Spleen (tissue), 11 donors: ENCODE results near the gene RAC2. TPM values are rescaled to one million over a fixed set of nuclear protein-coding genes. Genes with fewer than 3 reads are reported as not detected.

ENCODE experiments used
- DNase-seq: peaks from one replicate; pipeline ENCODE4 v3.0.0-alpha.2; 2020
- H3K27ac ChIP-seq, 8 donors: fragments of 200-600 bp; sonication (generic) in 7 of 8; 1 replicate in 4 of 8; 2 replicates in 4 of 8; pipeline versions ENCODE4 v1.5.0 to v1.8.0; 2016 to 2021; ENCODE audit warnings: inconsistent platforms in 4 of 8, mild to moderate bottlenecking in 4 of 8, moderate library complexity in 1 of 8
- H3K27me3 ChIP-seq, 7 donors: fragments of 200-600 bp; sonication (generic) in 6 of 7; replicated peaks in 1 of 7; 1 replicate in 4 of 7; 2 replicates in 3 of 7; pipeline versions ENCODE4 v1.5.0 to v1.8.0; 2016 to 2021; ENCODE audit warnings: inconsistent platforms in 3 of 7, mild to moderate bottlenecking in 1 of 7
- H3K36me3 ChIP-seq, 6 donors: fragments of 200-600 bp; sonication (generic) in 5 of 6; 1 replicate in 4 of 6; 2 replicates in 2 of 6; pipeline versions ENCODE4 v1.5.0 to v1.8.0; 2016 to 2021; ENCODE audit warnings: inconsistent platforms in 2 of 6
- H3K4me1 ChIP-seq, 6 donors: fragments of 200-600 bp; sonication (generic) in 5 of 6; 1 replicate in 3 of 6; 2 replicates in 3 of 6; pipeline versions ENCODE4 v1.5.0 to v1.8.0; 2016 to 2021; ENCODE audit warnings: inconsistent platforms in 3 of 6
- H3K4me3 ChIP-seq, 8 donors: fragments of 200-600 bp; sonication (generic) in 7 of 8; 1 replicate in 4 of 8; 2 replicates in 4 of 8; pipeline versions ENCODE4 v1.5.0 to v1.8.0; 2016 to 2021; ENCODE audit warnings: inconsistent platforms in 4 of 8, mild to moderate bottlenecking in 4 of 8, moderate library complexity in 2 of 8
- H3K9me3 ChIP-seq, 8 donors: fragments of 200-600 bp; sonication (generic) in 7 of 8; 1 replicate in 4 of 8; 2 replicates in 4 of 8; pipeline versions ENCODE4 v1.5.0 to v1.8.0; 2016 to 2021; ENCODE audit warnings: inconsistent platforms in 4 of 8
- CTCF ChIP-seq, 11 experiments: fragments of 200-600 bp in 7 of 11; fragments of 450-650 bp in 4 of 11; sonication (generic) in 4 of 11; IDR thresholded peaks in 8 of 11; conservative IDR thresholded peaks in 3 of 11; 1 replicate in 7 of 11; 2 replicates in 4 of 11; pipeline versions ENCODE4 v1.4.0 to v1.8.0; 2016 to 2021; ENCODE audit warnings: antibody characterized with exemption in 11 of 11, inconsistent platforms in 4 of 11, mild to moderate bottlenecking in 1 of 11
- POLR2A ChIP-seq, 3 donors: fragments of 450-650 bp; IDR thresholded peaks; one replicate each; pipeline ENCODE4 v1.5.1; 2017; ENCODE audit warnings: antibody characterized with exemption in 3 of 3, mild to moderate bottlenecking in 1 of 3
- POLR2AphosphoS5 ChIP-seq, 3 donors: sonication (generic); formaldehyde crosslinking; IDR thresholded peaks; one replicate each; pipeline ENCODE4 v1.5.1; 2017; ENCODE audit warnings: antibody characterized with exemption in 3 of 3
- WGBS, 5 donors: extraction: QIAGEN DNeasy Blood & Tissue Kit in 3 of 5; methylation state at CpG; one replicate each; pipeline versions ENCODE4 v1.1.5 to v1.1.7; 2013 to 2018; 5-methylcytosine and 5-hydroxymethylcytosine counted together
- intact Hi-C: fragments of 100-400 bp; cut with DNase I; formaldehyde crosslinking; loops from one replicate; pipeline ENCODE4 v1.15.0; 2023; ENCODE audit warnings: low total_unique reads
- polyA plus RNA-seq, 3 donors: library from polyadenylated mRNA; stranded (reverse); fragments of 200-250 nt; gene quantifications; one replicate each; pipeline ENCODE4 v1.2.1, GENCODE V29; 2013
- total RNA-seq, 7 donors: library from RNA; depleted of rRNA in 3 of 7; stranded (reverse); fragments of >200 nt in 3 of 7; fragmentation: NEBNext Ultra II Directional in 4 of 7; extraction: Animal tissue kit (Norgen Biotek cat#: 25700) in 4 of 7; gene quantifications; one replicate each; pipeline versions ENCODE4 v1.1.0 to v1.2.1, GENCODE V29; 2016 to 2021
- donor health status: healthy with polysubstance abuse.
- donor health status: DM: no; HTN: no; CAD: no; lungs with moderate emphysema.
- donor health status: DM: no; HTN: no; CAD: no.
- donor health status: Bipolar disorder and iron deficiency.
- donor health status: healthy.
- donor health status: DM: no; HTN: no; CAD: no.
- donor health status: DM: yes; HTN: yes; CAD: no.

The RAC2 gene
- total and polyA plus RNA-seq, 10 donors, result 270 to 493 (median 393) TPM

GRCh38 chr22:37196539-37197450, 47.3 kb downstream of the RAC2 start:
- no peaks in the 10 kb centered on the region for H3K9me3 ChIP-seq
- no peak for TF ChIP-seq POLR2A (IDR thresholded peaks at IDR 0.05)
- peak; percentile 63 to 77 (median 75) for TF ChIP-seq POLR2AphosphoS5 (IDR thresholded peaks at IDR 0.05)
- TF ChIP-seq CTCF (IDR thresholded peaks at IDR 0.05 in 8 of 11, conservative IDR thresholded peaks at IDR 0.05 in 3 of 11), result peak in 2 of 11 experiments; percentile 11 to 30
- no peaks in the 10 kb centered on the region for H3K27me3 ChIP-seq
- intact Hi-C loops, result loop anchor here (2.0 kb wide), 1 partner anchor 30 kb away; no protein-coding TSS in a partner anchor
- 63 to 73% (median 70%) methylated on average over 11 to 14 of the region's 14 CpGs for WGBS, 5 donors
- H3K27ac ChIP-seq, result peak overlapping the region in 7 of 8 donors; percentile 91 to 98 (median 96)
- H3K4me3 ChIP-seq, result no peak overlapping the region
- no peaks in the 10 kb centered on the region for H3K36me3 ChIP-seq
- H3K4me1 ChIP-seq, result peaks cover 23 to 86% (median 67%) of the 10 kb centered on the region in 6 donors
- peak; percentile 87 for DNase-seq

- Histone ChIP-seq H3K27ac (peak overlapping the region in 7 of 8 donors; percentile 65 to 98 (median 96)), H3K9me3 (no peaks in the 10 kb centered on the region), H3K36me3 (no peaks in the 10 kb centered on the region), H3K4me1 (peaks cover 23 to 80% (median 67%) of the 10 kb centered on the region in 6 donors), H3K4me3 (no peak overlapping the region), H3K27me3 (no peaks in the 10 kb centered on the region)
- WGBS, 5 donors, result 87 to 91% (median 89%) methylated on average over 4 of the region's 4 CpGs
- intact Hi-C loops, result loop anchor here (2.0 kb wide), 1 partner anchor 29 kb away; no protein-coding TSS in a partner anchor
- DNase-seq, result peak; percentile 45
- TF ChIP-seq POLR2A (IDR thresholded peaks at IDR 0.05), result no peak
- no peak for TF ChIP-seq CTCF (IDR thresholded peaks at IDR 0.05 in 8 of 11, conservative IDR thresholded peaks at IDR 0.05 in 3 of 11)
- no peak for TF ChIP-seq POLR2AphosphoS5 (IDR thresholded peaks at IDR 0.05)
Measured at GRCh38 chr22:37195921-37196320, 48.1 kb downstream of the RAC2 start.

- intact Hi-C loops, result no loop called here
- 90 to 96% (median 94%) methylated on average over 3 of the region's 3 CpGs for WGBS, 5 donors
- Histone ChIP-seq H3K27ac (peak overlapping the region in 7 of 8 donors; percentile 50 to 98 (median 73)), H3K4me1 (peaks cover 20 to 70% (median 60%) of the 10 kb centered on the region in 6 donors), H3K9me3 (no peaks in the 10 kb centered on the region), H3K4me3 (no peak overlapping the region), H3K36me3 (no peaks in the 10 kb centered on the region), H3K27me3 (no peaks in the 10 kb centered on the region)
- TF ChIP-seq CTCF (IDR thresholded peaks at IDR 0.05 in 8 of 11, conservative IDR thresholded peaks at IDR 0.05 in 3 of 11) (no peak), POLR2AphosphoS5 (IDR thresholded peaks at IDR 0.05) (no peak), POLR2A (IDR thresholded peaks at IDR 0.05) (no peak)
- no peak for DNase-seq
Measured at GRCh38 chr22:37194750-37195149, 49.3 kb downstream of the RAC2 start.

GRCh38 chr22:37193629-37194191, 50.4 kb downstream of the RAC2 start:
- no peaks in the 10 kb centered on the region for H3K9me3 ChIP-seq
- intact Hi-C loops, result no loop called here
- H3K36me3 ChIP-seq, result no peaks in the 10 kb centered on the region
- 38 to 44% (median 43%) methylated on average over 10 of the region's 10 CpGs for WGBS, 5 donors
- TF ChIP-seq CTCF (IDR thresholded peaks at IDR 0.05 in 8 of 11, conservative IDR thresholded peaks at IDR 0.05 in 3 of 11) (no peak), POLR2AphosphoS5 (IDR thresholded peaks at IDR 0.05) (peak in 1 of 3 donors; percentile 27), POLR2A (IDR thresholded peaks at IDR 0.05) (no peak)
- no peak overlapping the region for H3K4me3 ChIP-seq
- no peaks in the 10 kb centered on the region for H3K27me3 ChIP-seq
- H3K27ac ChIP-seq, result peak overlapping the region; percentile 11 to 98 (median 72)
- H3K4me1 ChIP-seq, result peaks cover 18 to 73% (median 60%) of the 10 kb centered on the region in 6 donors
- DNase-seq, result no peak
